NOMO-1 treated with DMSO at 0.1 percent for 48 hours (cell line): ENCODE data around the gene TJP3.
"Not testable (repeated sequence)": the region's sequence is repeated elsewhere in the genome, so short reads cannot be mapped to it uniquely, and the experiment has no call there.

ENCODE experiments used
- DNase-seq: peaks from one replicate; lab custom pipeline; 2025; ENCODE audit not compliant: unreplicated experiment; lab: John Stamatoyannopoulos, UW

TJP3 gene

GRCh38 chr19:3738477-3739220 lies 30.5 kb downstream of the TJP3 start:
- no peak for DNase-seq

DNA sequence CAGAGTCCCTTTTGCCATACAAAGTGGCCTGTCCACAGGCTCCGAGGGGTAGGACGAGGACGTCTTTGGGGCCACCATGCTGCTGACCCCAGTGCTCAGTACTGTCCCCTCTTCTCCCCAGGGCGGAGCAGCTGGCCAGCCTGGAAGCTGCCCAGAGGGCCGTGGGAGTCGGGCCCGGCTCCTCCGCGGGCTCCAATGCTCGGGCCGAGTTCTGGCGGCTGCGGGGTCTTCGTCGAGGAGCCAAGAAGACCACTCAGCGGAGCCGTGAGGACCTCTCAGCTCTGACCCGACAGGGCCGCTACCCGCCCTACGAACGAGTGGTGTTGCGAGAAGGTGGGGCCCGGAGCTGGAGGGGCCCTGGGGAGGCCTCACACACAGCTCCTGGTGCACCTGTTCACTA lies 32.2 kb downstream of the TJP3 start:
- DNase-seq: no peak

- DNase-seq: no peak
Observed at GRCh38 chr19:3743486-3743885, 35.3 kb downstream of the TJP3 start.

DNA sequence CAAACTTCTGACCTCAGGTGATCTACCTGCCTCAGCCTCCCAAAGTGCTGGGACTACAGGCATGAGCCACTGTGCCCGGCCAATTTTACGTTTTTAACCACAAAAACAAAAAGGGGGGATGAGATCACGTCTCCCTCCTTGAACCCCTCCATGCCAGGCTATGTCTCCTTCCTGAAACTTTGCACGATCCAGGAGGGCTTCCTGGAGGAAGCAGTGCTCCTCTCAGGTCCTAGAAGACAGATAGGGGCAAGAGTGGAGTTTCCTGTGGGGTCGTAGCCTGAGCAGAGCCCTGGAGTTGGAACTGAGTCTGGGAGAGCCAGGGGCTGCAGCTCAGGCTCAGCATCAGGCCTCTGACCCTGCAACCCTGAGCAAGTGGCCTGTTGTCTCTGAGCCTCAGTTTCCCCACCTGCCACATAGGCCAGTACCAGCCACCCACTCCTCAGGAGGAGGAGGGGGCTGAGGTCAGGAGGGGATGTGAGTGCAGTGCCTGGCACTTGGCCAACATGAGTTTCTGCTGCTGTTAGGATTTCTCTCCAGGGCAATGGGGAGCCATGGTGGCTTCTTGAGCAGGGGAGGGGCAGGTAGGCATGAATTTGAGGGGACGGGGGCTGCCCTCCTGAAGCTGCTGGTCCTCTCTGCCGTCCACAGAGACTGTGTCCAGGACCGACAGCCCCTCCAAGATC lies 37.3 kb downstream of the TJP3 start:
- DNase-seq: no peak

GRCh38 chr19:3746371-3747056 lies 38.3 kb downstream of the TJP3 start:
- no peak for DNase-seq

- no peak for DNase-seq
Observed at GRCh38 chr19:3748965-3749364, 40.8 kb downstream of the TJP3 start.

GRCh38 chr19:3750211-3750610 lies 42.0 kb downstream of the TJP3 start:
- no peak for DNase-seq

DNA sequence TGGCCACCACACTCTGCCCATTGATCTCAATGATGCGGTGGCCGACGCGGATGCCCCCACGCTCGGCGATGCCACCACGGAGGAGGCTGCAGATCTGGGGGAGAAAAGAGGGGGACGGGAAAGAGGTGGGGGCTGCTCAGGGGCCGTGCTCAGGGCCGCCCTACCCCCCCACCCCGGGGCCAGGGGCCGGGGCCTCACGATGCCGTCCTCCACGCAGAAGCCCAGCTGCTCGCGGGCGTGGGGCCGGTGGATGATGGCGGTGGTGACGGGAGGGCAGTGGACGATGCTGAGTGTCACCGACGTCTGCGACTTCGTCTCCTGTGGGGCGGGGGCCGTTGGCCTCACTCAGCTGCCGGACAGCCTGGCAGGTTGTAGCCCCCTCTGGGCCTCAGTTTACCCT lies 43.1 kb downstream of the TJP3 start:
- DNase-seq: no peak

GRCh38 chr19:3752492-3752891 lies 44.3 kb downstream of the TJP3 start:
- no peak for DNase-seq

- DNase-seq: no peak
Observed at GRCh38 chr19:3753631-3754410, 45.6 kb downstream of the TJP3 start.

- DNase-seq: not testable (repeated sequence)
Observed at GRCh38 chr19:3757705-3758104, 49.5 kb downstream of the TJP3 start.

DNA sequence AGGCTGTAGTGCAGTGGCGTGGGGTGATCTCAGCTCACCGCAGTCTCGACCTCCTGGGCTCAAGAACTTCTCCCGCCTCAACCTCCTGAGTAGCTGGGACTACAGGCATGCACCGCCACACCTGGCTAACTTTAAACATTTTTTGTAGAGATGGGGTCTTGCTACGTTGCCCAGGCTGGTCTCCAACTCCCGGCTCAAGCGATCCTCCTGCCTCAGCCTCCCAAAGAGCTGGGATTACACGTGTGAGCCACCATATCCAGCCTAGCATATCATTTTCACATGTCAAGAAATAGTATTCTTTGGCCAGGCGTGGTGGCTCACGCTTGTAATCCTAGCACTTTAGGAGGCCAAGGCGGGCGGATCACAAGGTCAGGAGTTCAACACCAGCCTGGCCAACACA lies 50.1 kb downstream of the TJP3 start:
- DNase-seq: not testable (repeated sequence)

DNA sequence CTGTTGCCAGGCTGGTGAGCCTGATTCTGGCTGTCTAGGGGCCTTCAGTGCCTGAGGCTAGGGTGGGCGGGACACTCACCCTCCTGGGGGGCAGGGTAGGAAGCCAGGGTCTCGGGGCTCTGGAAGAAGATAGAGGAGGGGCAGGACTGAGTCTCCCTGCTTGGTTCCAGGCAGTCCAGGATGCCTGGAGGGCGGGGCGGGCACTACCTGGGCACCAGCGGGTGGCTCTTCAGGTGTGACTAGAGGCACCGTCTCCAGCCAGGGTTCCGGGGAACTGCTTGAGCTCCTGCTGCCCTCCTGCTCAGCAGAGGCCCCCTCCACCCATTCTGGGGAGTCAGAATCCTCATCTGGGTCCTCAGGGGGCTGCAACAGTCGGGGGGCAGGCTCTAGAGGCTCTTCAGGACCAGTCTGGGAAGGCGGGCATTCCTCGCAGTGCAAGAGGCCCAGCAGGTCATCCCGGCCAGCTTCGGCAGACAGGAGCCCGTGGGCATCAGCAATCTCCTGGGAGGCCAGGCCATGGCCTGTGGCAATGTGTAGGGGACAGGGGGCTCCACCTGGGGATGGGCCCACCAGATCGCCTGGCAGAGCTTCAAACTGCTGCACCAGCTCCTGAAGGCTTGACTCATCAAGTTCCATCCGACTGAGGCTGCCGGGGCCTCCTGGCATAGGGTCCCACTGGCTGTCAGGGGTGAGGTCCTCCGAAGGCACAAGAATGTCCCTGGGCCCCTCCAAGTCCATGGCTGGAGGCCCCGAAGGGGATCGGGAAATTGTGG lies 51.5 kb downstream of the TJP3 start:
- no peak for DNase-seq

- no peak for DNase-seq
Observed at GRCh38 chr19:3760871-3761361, 52.7 kb downstream of the TJP3 start.

- peak; percentile 68 for DNase-seq
Observed at GRCh38 chr19:3761382-3762129, 53.4 kb downstream of the TJP3 start, which contains the start of gene APBA3. TSS of gene APBA3 (minus strand) at chr19:3761692. CDS start at chr19:3760264, 1,428 bp downstream.

- no peak for DNase-seq
Observed at GRCh38 chr19:3762130-3762473, 53.9 kb downstream of the TJP3 start.

GRCh38 chr19:3762501-3763459 lies 54.6 kb downstream of the TJP3 start, which contains the start of gene MRPL54:
TSS of gene MRPL54 (plus strand) at chr19:3762682. CDS start at chr19:3762701, 19 bp downstream.
- DNase-seq: peak; percentile 99

DNA sequence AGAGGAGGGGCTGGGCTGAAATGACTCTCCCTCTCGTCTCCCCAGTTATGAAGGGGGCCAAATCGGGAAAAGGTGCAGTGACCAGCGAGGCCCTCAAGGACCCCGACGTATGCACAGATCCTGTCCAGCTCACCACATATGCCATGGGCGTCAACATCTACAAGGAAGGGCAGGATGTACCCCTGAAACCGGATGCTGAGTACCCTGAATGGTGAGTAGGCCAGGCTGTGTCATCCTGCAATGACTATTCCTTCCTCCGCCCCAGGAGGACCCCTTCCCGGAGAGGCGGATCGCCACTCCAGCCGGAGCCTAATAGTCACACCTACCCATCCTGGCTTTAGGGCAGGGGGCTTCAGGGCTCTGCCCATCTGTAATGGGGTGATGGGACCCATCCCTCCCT lies 56.9 kb downstream of the TJP3 start:
- DNase-seq: no peak
